CD4-positive, alpha-beta memory T cell (primary cell): ENCODE measurements around the gene ALG9. TPM values are rescaled to one million over a fixed set of nuclear protein-coding genes. Genes with fewer than 3 reads are reported as not detected.

Experiments used
- CTCF ChIA-PET: fragments of 350-600 bp; sonication (Branson Sonifier 250); formaldehyde crosslinking; loops from one replicate; lab custom pipeline; 2021; ENCODE audit warnings: inconsistent platforms; ENCODE audit not compliant: partially characterized antibody; lab: Charles Lee
- POLR2A ChIA-PET: fragments of 350-600 bp; sonication (Branson Sonifier 250); formaldehyde crosslinking; loops from one replicate; lab custom pipeline; 2021; ENCODE audit not compliant: partially characterized antibody; lab: Charles Lee
- DNase-seq, 5 donors: peaks; one replicate each; pipeline versions ENCODE4 v3.0.0 to v3.0.0-alpha.2; 2020 to 2022; ENCODE audit warnings: mixed read lengths in 1 of 5
- H3K27ac ChIP-seq: one replicate; pipeline ENCODE4 v1.7.0; 2013; ENCODE audit warnings: low read depth, low read length
- H3K27me3 ChIP-seq: 2 replicates; pipeline ENCODE4 v1.7.0; 2013; ENCODE audit warnings: mild to moderate bottlenecking, low read length, moderate library complexity; ENCODE audit not compliant: insufficient read depth
- H3K36me3 ChIP-seq: 2 replicates; pipeline ENCODE4 v1.7.0; 2013; ENCODE audit warnings: mild to moderate bottlenecking, low read length, moderate library complexity; ENCODE audit not compliant: insufficient read depth
- H3K4me1 ChIP-seq: 2 replicates; pipeline ENCODE4 v1.7.0; 2013; ENCODE audit warnings: mild to moderate bottlenecking, low read length, moderate library complexity; ENCODE audit not compliant: insufficient read depth
- H3K4me3 ChIP-seq, 2 donors: one replicate each; pipeline ENCODE4 v1.7.0; 2013; ENCODE audit warnings: low read length in 2 of 2, mild to moderate bottlenecking in 1 of 2
- H3K9me3 ChIP-seq, 2 donors: one replicate each; pipeline ENCODE4 v1.7.0; 2013; ENCODE audit warnings: low read length in 2 of 2, control low read depth in 1 of 2; ENCODE audit not compliant: control insufficient read depth in 1 of 2
- H3K27ac Mint-ChIP-seq, 7 donors: one replicate each; pipeline ENCODE4 v1.8.0; 2020 to 2021; ENCODE audit warnings: mixed read lengths in 7 of 7, mild to moderate bottlenecking in 6 of 7, inconsistent platforms in 3 of 7, moderate library complexity in 3 of 7
- H3K27me3 Mint-ChIP-seq, 2 donors: one replicate each; pipeline ENCODE4 v1.8.0; 2020 to 2021; ENCODE audit warnings: mixed read lengths in 2 of 2
- H3K36me3 Mint-ChIP-seq, 2 donors: one replicate each; pipeline ENCODE4 v1.8.0; 2020 to 2021; ENCODE audit warnings: mixed read lengths in 2 of 2, inconsistent platforms in 1 of 2, mild to moderate bottlenecking in 1 of 2
- H3K4me1 Mint-ChIP-seq, 4 donors: one replicate each; pipeline ENCODE4 v1.8.0; 2020 to 2021; ENCODE audit warnings: mixed read lengths in 4 of 4, mild to moderate bottlenecking in 1 of 4
- H3K4me3 Mint-ChIP-seq, 8 donors: one replicate each; pipeline ENCODE4 v1.8.0; 2020 to 2021; ENCODE audit warnings: mixed read lengths in 8 of 8, mild to moderate bottlenecking in 7 of 8, moderate library complexity in 6 of 8, inconsistent platforms in 3 of 8
- H3K9me3 Mint-ChIP-seq, 8 donors: one replicate each; pipeline ENCODE4 v1.8.0; 2020 to 2021; ENCODE audit warnings: mixed read lengths in 8 of 8, mild to moderate bottlenecking in 5 of 8, inconsistent platforms in 3 of 8, moderate library complexity in 1 of 8
- intact Hi-C: fragments of 100-400 bp; cut with micrococcal nuclease; formaldehyde crosslinking; loops from one replicate; pipeline ENCODE4 v1.15.1; 2023
- polyA plus RNA-seq, 2 donors: library from polyadenylated mRNA; unstranded; fragments of 300-500 nt; fragmentation: Illumina TruSeq; gene quantifications; one replicate each; pipeline ENCODE4 v1.2.3, GENCODE V29; 2021
- total RNA-seq, 2 experiments: library from RNA; stranded (reverse); gene quantifications; one replicate each; pipeline ENCODE4 v1.2.3, GENCODE V29; 2021

The ALG9 gene
- total and polyA plus RNA-seq, 4 experiments from 2014 or later: 8.6 to 28.3 (median 21.2) TPM

DNA sequence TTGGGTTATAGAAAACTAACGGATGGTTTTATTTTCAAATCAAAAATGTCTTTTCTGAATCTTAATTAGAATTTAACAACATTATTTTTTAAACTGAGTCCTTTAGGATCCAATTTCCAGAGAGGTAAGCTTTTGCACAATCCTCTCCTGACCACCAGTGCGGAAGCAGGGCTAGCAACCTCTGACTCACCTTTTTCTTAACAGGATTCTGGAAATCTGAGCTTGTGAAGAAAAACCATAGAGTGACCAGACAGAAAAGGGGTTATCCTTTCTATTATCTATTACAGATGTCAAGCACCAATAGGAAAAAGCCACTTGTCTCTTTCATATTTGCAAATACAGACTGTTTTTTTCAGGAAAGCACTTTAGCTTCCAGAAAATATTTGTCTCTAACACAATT is 25.3 kb downstream of the ALG9 start:
- peaks cover 40 to 61% of the 10 kb centered on the region in 2 donors for H3K36me3 Mint-ChIP-seq
- peaks cover 16% of the 10 kb centered on the region for H3K36me3 ChIP-seq
- CTCF ChIA-PET: interaction anchor here (0.7 to 9.8 kb wide), 10 partner anchors 12 to 282 kb away, joined by 3 to 83 read pairs (median 6); partner anchors contain the start of genes ALG9 and PPP2R1B
- POLR2A ChIA-PET: no interaction called here
- H3K4me1 ChIP-seq: peaks cover 3% of the 10 kb centered on the region
- H3K4me1 Mint-ChIP-seq: peaks cover 2 to 5% (median 4%) of the 10 kb centered on the region in 4 donors
- intact Hi-C loops: loop anchor here (10.0 kb wide), 1 partner anchor 561 kb away; no protein-coding TSS in a partner anchor
- H3K4me3 Mint-ChIP-seq: no peak overlapping the region
- no peak for DNase-seq
- no peaks in the 10 kb centered on the region for H3K9me3 Mint-ChIP-seq
- no peak overlapping the region for H3K4me3 ChIP-seq
- H3K27me3 Mint-ChIP-seq: no peaks in the 10 kb centered on the region
- H3K27me3 ChIP-seq: no peaks in the 10 kb centered on the region
- H3K27ac ChIP-seq: no peak overlapping the region
- no peak overlapping the region for H3K27ac Mint-ChIP-seq
- H3K9me3 ChIP-seq: no peaks in the 10 kb centered on the region

GRCh38 chr11:111845276-111846028 is 25.9 kb downstream of the ALG9 start:
- DNase-seq: no peak
- no peaks in the 10 kb centered on the region for H3K27me3 Mint-ChIP-seq
- peak overlapping the region in 1 of 7 donors; percentile 73 for H3K27ac Mint-ChIP-seq
- POLR2A ChIA-PET: no interaction called here
- peaks cover 2 to 6% (median 4%) of the 10 kb centered on the region in 4 donors for H3K4me1 Mint-ChIP-seq
- peaks cover 16% of the 10 kb centered on the region for H3K36me3 ChIP-seq
- peaks cover 5% of the 10 kb centered on the region for H3K4me1 ChIP-seq
- CTCF ChIA-PET: interaction anchor here (0.6 to 9.8 kb wide), 9 partner anchors 12 to 283 kb away, joined by 3 to 83 read pairs (median 6); partner anchors contain the start of gene ALG9
- no peak overlapping the region for H3K4me3 Mint-ChIP-seq
- intact Hi-C loops: loop anchor here (10.0 kb wide), 1 partner anchor 561 kb away; no protein-coding TSS in a partner anchor
- peaks cover 38 to 64% of the 10 kb centered on the region in 2 donors for H3K36me3 Mint-ChIP-seq
- H3K9me3 Mint-ChIP-seq: no peaks in the 10 kb centered on the region
- no peaks in the 10 kb centered on the region for H3K27me3 ChIP-seq
- no peak overlapping the region for H3K27ac ChIP-seq
- H3K9me3 ChIP-seq: no peaks in the 10 kb centered on the region
- H3K4me3 ChIP-seq: no peak overlapping the region

GRCh38 chr11:111843661-111844060 is 27.7 kb downstream of the ALG9 start:
- ChIA-PET POLR2A (no interaction called here), CTCF (interaction anchor here (1.1 to 9.8 kb wide), 12 partner anchors 8 to 281 kb away, joined by 3 to 83 read pairs (median 8); partner anchors contain the start of gene ALG9)
- H3K9me3 ChIP-seq: no peaks in the 10 kb centered on the region
- H3K36me3 ChIP-seq: peaks cover 16% of the 10 kb centered on the region
- peaks cover 2 to 6% (median 4%) of the 10 kb centered on the region in 4 donors for H3K4me1 Mint-ChIP-seq
- no peak for DNase-seq
- peaks cover 27 to 59% of the 10 kb centered on the region in 2 donors for H3K36me3 Mint-ChIP-seq
- H3K4me3 Mint-ChIP-seq: no peak overlapping the region
- no peaks in the 10 kb centered on the region for H3K27me3 ChIP-seq
- H3K4me3 ChIP-seq: no peak overlapping the region
- H3K4me1 ChIP-seq: peaks cover 5% of the 10 kb centered on the region
- no peaks in the 10 kb centered on the region for H3K9me3 Mint-ChIP-seq
- peak overlapping the region in 1 of 7 donors; percentile 20 for H3K27ac Mint-ChIP-seq
- intact Hi-C loops: loop anchor here (10.0 kb wide), 1 partner anchor 559 kb away; no protein-coding TSS in a partner anchor
- H3K27me3 Mint-ChIP-seq: no peaks in the 10 kb centered on the region
- H3K27ac ChIP-seq: no peak overlapping the region

GRCh38 chr11:111841370-111842053 is 29.9 kb downstream of the ALG9 start:
- DNase-seq: peak; percentile 69 to 81 (median 72)
- Histone ChIP-seq H3K36me3 (peaks cover 25% of the 10 kb centered on the region), H3K4me3 (no peak overlapping the region), H3K27ac (no peak overlapping the region), H3K27me3 (no peaks in the 10 kb centered on the region), H3K9me3 (no peaks in the 10 kb centered on the region), H3K4me1 (peaks cover 5% of the 10 kb centered on the region)
- intact Hi-C loops: loop anchor here (1.0 to 10.0 kb wide), 5 partner anchors 65 to 557 kb away; partner anchors contain the start of gene SIK2
- ChIA-PET CTCF (interaction anchor here (0.6 to 9.8 kb wide), 26 partner anchors 8 to 279 kb away, joined by 3 to 83 read pairs (median 3); partner anchors contain the start of genes C11orf52 and CRYAB), POLR2A (interaction anchor here (0.6 kb wide), 1 partner anchor 127 kb away, joined by 3 read pairs; no protein-coding TSS in a partner anchor)
- peaks cover 2 to 6% (median 4%) of the 10 kb centered on the region in 4 donors for H3K4me1 Mint-ChIP-seq
- H3K9me3 Mint-ChIP-seq: no peaks in the 10 kb centered on the region
- H3K27ac Mint-ChIP-seq: peak overlapping the region in 1 of 7 donors; percentile 25
- H3K36me3 Mint-ChIP-seq: peaks cover 23 to 58% of the 10 kb centered on the region in 2 donors
- no peak overlapping the region for H3K4me3 Mint-ChIP-seq
- H3K27me3 Mint-ChIP-seq: no peaks in the 10 kb centered on the region

GRCh38 chr11:111840143-111840542 is 31.2 kb downstream of the ALG9 start:
- no peak for DNase-seq
- Mint-ChIP-seq H3K9me3 (no peaks in the 10 kb centered on the region), H3K27ac (no peak overlapping the region), H3K4me3 (no peak overlapping the region), H3K27me3 (no peaks in the 10 kb centered on the region), H3K36me3 (peaks cover 25 to 63% of the 10 kb centered on the region in 2 donors), H3K4me1 (peaks cover 2 to 6% (median 4%) of the 10 kb centered on the region in 4 donors)
- no peaks in the 10 kb centered on the region for H3K27me3 ChIP-seq
- intact Hi-C loops: loop anchor here (2.0 to 10.0 kb wide), 2 partner anchors 63 to 555 kb away; no protein-coding TSS in a partner anchor
- H3K36me3 ChIP-seq: peaks cover 31% of the 10 kb centered on the region
- CTCF ChIA-PET: interaction anchor here (1.0 to 9.8 kb wide), 5 partner anchors 86 to 276 kb away, joined by 3 to 83 read pairs (median 3); no protein-coding TSS in a partner anchor
- no peaks in the 10 kb centered on the region for H3K9me3 ChIP-seq
- H3K27ac ChIP-seq: no peak overlapping the region
- POLR2A ChIA-PET: no interaction called here
- H3K4me1 ChIP-seq: peaks cover 5% of the 10 kb centered on the region
- no peak overlapping the region for H3K4me3 ChIP-seq

GRCh38 chr11:111838054-111838453 is 33.3 kb downstream of the ALG9 start:
- Histone ChIP-seq H3K27ac (no peak overlapping the region), H3K36me3 (peaks cover 31% of the 10 kb centered on the region), H3K4me1 (peaks cover 5% of the 10 kb centered on the region), H3K4me3 (no peak overlapping the region), H3K9me3 (no peaks in the 10 kb centered on the region), H3K27me3 (no peaks in the 10 kb centered on the region)
- intact Hi-C loops: no loop called here
- Mint-ChIP-seq H3K4me1 (peaks cover 2 to 6% (median 4%) of the 10 kb centered on the region in 4 donors), H3K36me3 (peaks cover 33 to 67% of the 10 kb centered on the region in 2 donors), H3K4me3 (no peak overlapping the region), H3K27me3 (no peaks in the 10 kb centered on the region), H3K27ac (no peak overlapping the region), H3K9me3 (no peaks in the 10 kb centered on the region)
- POLR2A ChIA-PET: no interaction called here
- CTCF ChIA-PET: interaction anchor here (9.8 kb wide), 1 partner anchor 249 kb away, joined by 83 read pairs; no protein-coding TSS in a partner anchor
- DNase-seq: no peak
